ENCODE data around the gene PDRG1.

The PDRG1 gene

GRCh38 chr20:31977080-31977479, 25.2 kb upstream of the PDRG1 start:
- H3K27ac ChIP-seq, result no peak overlapping the region
- TF ChIP-seq CTCF (conservative IDR thresholded peaks at IDR 0.05; ENCODE audit: low read depth), result no peak
- no peak for DNase-seq (ENCODE audit: low spot score)
- ChIA-PET CTCF (no interaction called here), POLR2A (ENCODE audit: low non-redundant PET) (interaction anchor here (0.7 kb wide), 1 partner anchor 166 kb away, joined by 3 read pairs; no protein-coding TSS in a partner anchor)

- H3K27ac ChIP-seq, result no peak overlapping the region
- TF ChIP-seq CTCF (conservative IDR thresholded peaks at IDR 0.05; ENCODE audit: low read depth), result no peak
- POLR2A ChIA-PET (ENCODE audit: low non-redundant PET), result no interaction called here
- CTCF ChIA-PET, result interaction anchor here (0.6 to 0.9 kb wide), 3 partner anchors 13 to 119 kb away, joined by 3 to 5 read pairs (median 4); no protein-coding TSS in a partner anchor
- DNase-seq (ENCODE audit: low spot score), result no peak
These were observed 24.0 kb upstream of the PDRG1 start for GRCh38 chr20:31975874-31976273.

- ChIA-PET CTCF (interaction anchor here (0.7 to 0.9 kb wide), 3 partner anchors 12 to 73 kb away, joined by 3 to 4 read pairs (median 3); no protein-coding TSS in a partner anchor), POLR2A (ENCODE audit: low non-redundant PET) (no interaction called here)
- no peak for DNase-seq (ENCODE audit: low spot score)
- no peak for TF ChIP-seq CTCF (conservative IDR thresholded peaks at IDR 0.05; ENCODE audit: low read depth)
- H3K27ac ChIP-seq, result no peak overlapping the region
These were observed 23.2 kb upstream of the PDRG1 start for GRCh38 chr20:31974951-31975487.

GRCh38 chr20:31974296-31974695, 22.4 kb upstream of the PDRG1 start:
- TF ChIP-seq CTCF (conservative IDR thresholded peaks at IDR 0.05; ENCODE audit: low read depth), result no peak
- ChIA-PET CTCF (no interaction called here), POLR2A (ENCODE audit: low non-redundant PET) (no interaction called here)
- DNase-seq (ENCODE audit: low spot score), result no peak
- H3K27ac ChIP-seq, result no peak overlapping the region

- no peak for TF ChIP-seq CTCF (conservative IDR thresholded peaks at IDR 0.05; ENCODE audit: low read depth)
- no peak overlapping the region for H3K27ac ChIP-seq
- ChIA-PET CTCF (interaction anchor here (1.0 to 1.5 kb wide), 3 partner anchors 20 to 126 kb away, joined by 4 to 6 read pairs (median 4); no protein-coding TSS in a partner anchor), POLR2A (ENCODE audit: low non-redundant PET) (no interaction called here)
- DNase-seq (ENCODE audit: low spot score), result no peak
These were observed 20.7 kb upstream of the PDRG1 start for GRCh38 chr20:31972471-31973021.

- POLR2A ChIA-PET (ENCODE audit: low non-redundant PET), result no interaction called here
- CTCF ChIA-PET, result interaction anchor here (0.6 to 1.6 kb wide), 4 partner anchors 13 to 1283 kb away, joined by 3 to 4 read pairs (median 3); no protein-coding TSS in a partner anchor
- no peak for TF ChIP-seq CTCF (conservative IDR thresholded peaks at IDR 0.05; ENCODE audit: low read depth)
- no peak for DNase-seq (ENCODE audit: low spot score)
- no peak overlapping the region for H3K27ac ChIP-seq
These were observed 18.1 kb upstream of the PDRG1 start for GRCh38 chr20:31969991-31970390.
